ENCODE results near the gene ATXN7. TPM values are rescaled to one million over a fixed set of nuclear protein-coding genes. Genes with fewer than 3 reads are reported as not detected.

Gene ATXN7
- total and polyA plus RNA-seq, 2 of the 13 experiments (the other 11 are each of a cell fraction or from before 2014, with no cell fraction given), result 13.8 to 20.0 TPM

DNA sequence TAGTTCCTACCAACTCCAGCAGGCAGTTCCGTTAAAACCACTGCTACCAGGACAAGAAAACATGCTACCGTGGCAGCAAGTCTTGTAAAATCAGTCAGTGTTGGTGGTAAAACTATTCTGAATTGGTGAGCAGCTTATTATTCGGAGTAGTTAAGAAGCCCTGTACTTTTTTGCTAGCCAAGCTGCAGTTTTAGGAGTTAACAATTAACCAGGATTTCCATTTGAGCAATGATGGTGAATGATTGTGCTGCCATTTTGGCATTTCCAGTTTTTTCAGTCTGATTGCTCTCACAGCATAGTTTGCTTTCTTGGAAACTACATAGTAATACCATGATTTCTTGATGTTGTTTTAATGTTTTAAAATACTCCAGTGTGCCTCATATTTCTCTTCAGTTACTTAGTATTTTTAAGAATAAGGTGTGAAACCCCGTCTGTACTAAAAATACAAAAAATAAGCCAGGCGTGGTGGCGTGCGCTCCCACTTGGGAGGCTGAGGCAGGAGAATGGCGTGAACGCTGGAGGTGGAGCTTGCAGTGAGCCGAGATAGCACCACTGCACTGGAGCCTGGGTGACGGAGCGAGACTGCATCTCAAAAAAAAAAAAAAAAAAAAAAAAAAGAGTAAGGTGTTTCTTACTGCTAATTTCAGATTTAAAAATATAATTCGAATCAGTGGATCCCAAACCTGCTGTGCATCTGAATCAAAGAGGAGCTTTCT lies 92.3 kb downstream of the ATXN7 start (continued):
- TF ChIP-seq E2F1 (CRISPR knock-in tag; IDR thresholded peaks at IDR 0.05) (no peak), NFAT5 (CRISPR knock-in tag; IDR thresholded peaks at IDR 0.05) (no peak), ATF4 (CRISPR knock-in tag; IDR thresholded peaks at IDR 0.05) (no peak), PAWR (CRISPR knock-in tag; IDR thresholded peaks at IDR 0.05; ENCODE audit: borderline replicate concordance) (no peak), ZNF772 (CRISPR knock-in tag; IDR thresholded peaks at IDR 0.05) (no peak), NFKB2 (CRISPR knock-in tag; IDR thresholded peaks at IDR 0.05; ENCODE audit: borderline replicate concordance) (no peak)
- TF ChIP-seq, protein P1, sequence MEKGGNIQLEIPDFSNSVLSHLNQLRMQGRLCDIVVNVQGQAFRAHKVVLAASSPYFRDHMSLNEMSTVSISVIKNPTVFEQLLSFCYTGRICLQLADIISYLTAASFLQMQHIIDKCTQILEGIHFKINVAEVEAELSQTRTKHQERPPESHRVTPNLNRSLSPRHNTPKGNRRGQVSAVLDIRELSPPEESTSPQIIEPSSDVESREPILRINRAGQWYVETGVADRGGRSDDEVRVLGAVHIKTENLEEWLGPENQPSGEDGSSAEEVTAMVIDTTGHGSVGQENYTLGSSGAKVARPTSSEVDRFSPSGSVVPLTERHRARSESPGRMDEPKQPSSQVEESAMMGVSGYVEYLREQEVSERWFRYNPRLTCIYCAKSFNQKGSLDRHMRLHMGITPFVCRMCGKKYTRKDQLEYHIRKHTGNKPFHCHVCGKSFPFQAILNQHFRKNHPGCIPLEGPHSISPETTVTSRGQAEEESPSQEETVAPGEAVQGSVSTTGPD (CRISPR knock-in tag; IDR thresholded peaks at IDR 0.05), result no peak
- TF ChIP-seq, protein P2, sequence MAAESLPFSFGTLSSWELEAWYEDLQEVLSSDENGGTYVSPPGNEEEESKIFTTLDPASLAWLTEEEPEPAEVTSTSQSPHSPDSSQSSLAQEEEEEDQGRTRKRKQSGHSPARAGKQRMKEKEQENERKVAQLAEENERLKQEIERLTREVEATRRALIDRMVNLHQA (CRISPR knock-in tag; IDR thresholded peaks at IDR 0.05), result no peak

Data from HepG2 (cell line).